HUES64 (cell line): ENCODE measurements around the gene LAMA3.

ENCODE experiments used
- H3K27ac ChIP-seq: 2 replicates; pipeline ENCODE4 v1.7.0; 2013; ENCODE audit warnings: low read depth, low read length, inconsistent platforms
- H3K27me3 ChIP-seq: 2 replicates; pipeline ENCODE4 v1.6.1; 2013; ENCODE audit warnings: mild to moderate bottlenecking, low read length; ENCODE audit not compliant: insufficient read depth
- H3K36me3 ChIP-seq: 2 replicates; pipeline ENCODE4 v1.6.1; 2013; ENCODE audit warnings: mild to moderate bottlenecking, low read length; ENCODE audit not compliant: insufficient read depth
- H3K4me1 ChIP-seq: 2 replicates; pipeline ENCODE4 v1.6.1; 2013; ENCODE audit warnings: mild to moderate bottlenecking, low read length, moderate library complexity; ENCODE audit not compliant: insufficient read depth
- H3K4me3 ChIP-seq: 2 replicates; pipeline ENCODE4 v1.5.1; 2013; ENCODE audit warnings: mild to moderate bottlenecking, low read length, moderate library complexity
- H3K9ac ChIP-seq: 2 replicates; pipeline ENCODE4 v1.6.1; 2013; ENCODE audit warnings: mild to moderate bottlenecking, low read depth, low read length
- H3K9me3 ChIP-seq: 2 replicates; pipeline ENCODE4 v1.6.1; 2013; ENCODE audit warnings: low read depth, low read length; ENCODE audit not compliant: insufficient read depth
- WGBS: fragments of 150-250, 120-280 bp; methylation state at CpG from one replicate; pipeline ENCODE4 v1.1.7; 2013; ENCODE audit warnings: missing lambda C conversion rate; 5-methylcytosine and 5-hydroxymethylcytosine counted together

The LAMA3 gene

DNA sequence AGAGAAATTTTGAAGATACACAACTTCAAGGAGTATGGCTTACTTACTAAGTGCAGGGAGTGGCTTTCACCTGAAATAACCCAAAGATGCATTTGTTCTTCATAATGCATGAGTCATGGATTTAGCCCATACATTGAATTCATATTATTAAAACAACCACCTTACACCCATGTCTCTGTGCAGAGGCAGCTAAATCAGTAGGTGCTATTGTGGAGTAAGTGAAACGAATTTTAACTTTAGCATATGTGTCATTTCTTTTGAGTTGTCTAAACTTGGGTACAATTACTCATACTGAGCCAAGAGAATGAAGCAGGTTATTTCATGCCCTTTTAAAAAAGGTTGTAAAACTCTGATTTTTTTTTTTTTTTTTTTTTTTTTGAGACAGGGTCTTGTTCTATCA is 15.5 kb upstream of the LAMA3 start:
- Histone ChIP-seq H3K36me3 (no peaks in the 10 kb centered on the region), H3K27ac (no peak overlapping the region), H3K27me3 (no peaks in the 10 kb centered on the region), H3K9me3 (no peaks in the 10 kb centered on the region), H3K4me3 (no peak overlapping the region), H3K4me1 (peaks cover 6% of the 10 kb centered on the region; the same call in 1 of the 2 replicates), H3K9ac (no peak overlapping the region)
- whole genome bisulfite sequencing, result 100% methylated on average over 1 of the region's 1 CpG

- no peak overlapping the region for H3K4me3 ChIP-seq
- H3K27me3 ChIP-seq, result no peaks in the 10 kb centered on the region
- H3K4me1 ChIP-seq, result no peaks in the 10 kb centered on the region
- H3K36me3 ChIP-seq, result no peaks in the 10 kb centered on the region
- no peaks in the 10 kb centered on the region for H3K9me3 ChIP-seq
- no peak overlapping the region for H3K27ac ChIP-seq
- no peak overlapping the region for H3K9ac ChIP-seq
These were observed 14.0 kb upstream of the LAMA3 start for GRCh38 chr18:23675236-23675635.

DNA sequence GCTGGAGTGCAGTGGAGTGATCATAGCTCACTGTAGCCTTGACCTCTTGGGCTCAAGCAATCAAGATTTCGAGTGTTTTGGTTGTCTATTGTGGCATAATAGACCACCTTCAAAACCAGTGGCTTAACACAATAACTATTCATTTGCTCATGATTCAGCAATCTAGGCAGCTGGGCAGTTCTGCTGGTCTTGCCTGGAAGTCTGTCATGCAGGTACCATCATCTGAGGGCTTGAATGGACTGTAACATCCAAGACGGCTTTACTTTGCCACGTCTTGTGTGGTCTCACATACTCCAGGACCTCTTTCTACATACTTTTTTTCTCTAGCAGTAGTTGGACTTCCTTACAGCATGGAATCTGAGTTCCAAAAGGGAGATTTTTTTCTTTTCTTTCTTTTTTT is 13.4 kb upstream of the LAMA3 start:
- Histone ChIP-seq H3K27me3 (no peaks in the 10 kb centered on the region), H3K4me1 (no peaks in the 10 kb centered on the region), H3K36me3 (no peaks in the 10 kb centered on the region), H3K9ac (no peak overlapping the region), H3K4me3 (no peak overlapping the region), H3K27ac (no peak overlapping the region), H3K9me3 (no peaks in the 10 kb centered on the region)
- WGBS, result 98% methylated on average over 3 of the region's 3 CpGs

GRCh38 chr18:23682045-23682444 is 7.2 kb upstream of the LAMA3 start:
- no peak overlapping the region for H3K9ac ChIP-seq
- H3K9me3 ChIP-seq, result no peaks in the 10 kb centered on the region
- 95% methylated on average over 2 of the region's 2 CpGs for WGBS
- H3K4me1 ChIP-seq, result no peaks in the 10 kb centered on the region
- no peaks in the 10 kb centered on the region for H3K36me3 ChIP-seq
- peaks cover 8% of the 10 kb centered on the region for H3K27me3 ChIP-seq
- H3K27ac ChIP-seq, result no peak overlapping the region
- H3K4me3 ChIP-seq, result no peak overlapping the region

DNA sequence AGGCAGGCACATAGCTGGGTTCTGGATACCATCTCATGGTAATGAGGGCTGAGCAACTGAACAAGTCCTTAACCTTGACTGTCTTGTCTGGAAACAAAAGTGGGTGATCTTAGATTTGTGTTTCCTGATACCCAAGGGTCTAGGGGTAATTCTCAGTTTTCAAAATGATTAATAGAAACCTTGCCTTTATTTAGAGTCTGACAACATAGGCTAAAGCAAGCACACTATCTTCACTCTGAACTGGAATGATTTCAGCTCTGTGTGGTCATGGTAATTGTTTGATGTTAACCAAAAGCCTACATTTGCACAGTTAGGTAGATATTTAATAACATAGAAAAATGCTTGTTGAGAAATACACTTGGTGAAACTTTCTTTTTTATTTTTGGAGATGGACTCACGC is 6.8 kb upstream of the LAMA3 start:
- H3K9me3 ChIP-seq, result no peaks in the 10 kb centered on the region
- no peak overlapping the region for H3K27ac ChIP-seq
- no peak overlapping the region for H3K4me3 ChIP-seq
- no peak overlapping the region for H3K9ac ChIP-seq
- H3K27me3 ChIP-seq, result peaks cover 13% of the 10 kb centered on the region
- H3K36me3 ChIP-seq, result no peaks in the 10 kb centered on the region
- WGBS, result 91% methylated on average over 1 of the region's 1 CpG
- no peaks in the 10 kb centered on the region for H3K4me1 ChIP-seq

- Histone ChIP-seq H3K36me3 (no peaks in the 10 kb centered on the region), H3K27me3 (peaks cover 19% of the 10 kb centered on the region), H3K9ac (no peak overlapping the region), H3K4me1 (no peaks in the 10 kb centered on the region), H3K9me3 (no peaks in the 10 kb centered on the region), H3K4me3 (no peak overlapping the region), H3K27ac (no peak overlapping the region)
- 94% methylated on average over 3 of the region's 3 CpGs for WGBS
These were observed 6.1 kb upstream of the LAMA3 start for GRCh38 chr18:23683155-23683554.

- no peaks in the 10 kb centered on the region for H3K4me1 ChIP-seq
- H3K9ac ChIP-seq, result no peak overlapping the region
- H3K27me3 ChIP-seq, result peaks cover 25% of the 10 kb centered on the region
- no peak overlapping the region for H3K27ac ChIP-seq
- no peaks in the 10 kb centered on the region for H3K9me3 ChIP-seq
- no peak overlapping the region for H3K4me3 ChIP-seq
- H3K36me3 ChIP-seq, result no peaks in the 10 kb centered on the region
- WGBS, result 61% methylated on average over 3 of the region's 3 CpGs
These were observed 5.6 kb upstream of the LAMA3 start for GRCh38 chr18:23683671-23684070.

DNA sequence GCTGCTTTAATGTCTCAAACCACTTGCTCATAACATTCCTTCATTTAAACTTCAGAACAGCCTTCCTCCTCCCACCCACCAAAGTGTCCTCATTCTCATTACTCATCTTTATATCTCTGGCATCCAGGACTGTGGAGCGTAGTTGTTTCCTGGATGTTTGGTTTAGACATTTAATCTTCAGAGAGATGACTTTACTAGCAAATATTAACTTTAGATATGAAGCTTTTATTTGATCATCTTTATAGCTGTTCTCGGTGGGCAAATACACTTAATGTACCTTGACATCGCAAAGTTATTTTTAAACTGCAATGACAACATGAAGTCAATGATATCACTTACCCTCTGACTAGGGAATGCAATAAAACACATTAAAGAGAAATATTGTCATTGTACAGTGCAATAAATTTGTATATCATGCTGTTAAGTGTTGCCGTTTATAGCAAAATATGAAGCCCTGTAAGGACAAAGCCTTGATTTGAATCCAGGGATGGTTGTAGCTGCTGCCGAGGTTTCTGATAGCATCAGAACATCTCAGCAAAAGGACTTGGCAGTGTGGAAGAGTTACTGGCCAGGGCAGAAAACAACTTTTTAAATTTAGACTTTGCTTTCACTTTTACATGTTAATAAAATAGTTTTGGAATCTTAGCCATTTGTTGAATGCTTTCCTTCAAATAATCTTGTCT is 4.6 kb upstream of the LAMA3 start:
- no peak overlapping the region for H3K4me3 ChIP-seq
- 98% methylated on average over 4 of the region's 5 CpGs for WGBS
- no peak overlapping the region for H3K9ac ChIP-seq
- H3K27ac ChIP-seq, result no peak overlapping the region
- H3K27me3 ChIP-seq, result peaks cover 34% of the 10 kb centered on the region
- no peaks in the 10 kb centered on the region for H3K9me3 ChIP-seq
- no peaks in the 10 kb centered on the region for H3K36me3 ChIP-seq
- 0 out of 2 replicates have a peak, but pooled peaks cover 4% of the 10 kb centered on the region for H3K4me1 ChIP-seq

DNA sequence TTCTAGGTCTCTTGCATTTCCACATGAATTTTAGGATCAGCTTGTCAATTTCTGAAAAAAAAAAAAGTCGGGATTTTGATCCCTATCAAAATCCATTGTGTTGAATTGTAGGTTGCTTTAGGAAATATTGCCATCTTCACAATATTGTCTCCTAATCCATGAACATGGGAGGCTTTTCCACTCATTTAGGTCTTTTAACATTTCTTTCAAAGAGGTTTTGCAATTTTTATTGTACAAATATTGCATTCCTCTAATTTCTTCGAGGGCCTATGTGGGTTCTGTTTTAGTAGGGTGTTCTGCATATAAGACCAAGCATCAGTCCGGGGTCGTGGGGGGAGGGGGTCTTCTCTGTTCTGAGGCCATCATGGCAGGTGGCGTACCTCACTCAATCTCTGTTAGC is 725 bp upstream of the LAMA3 start:
- Histone ChIP-seq H3K9ac (no peak overlapping the region), H3K27ac (no peak overlapping the region), H3K27me3 (peaks cover 50% of the 10 kb centered on the region), H3K4me3 (peak overlapping the region; percentile 53; the same call in 1 of the 2 replicates), H3K36me3 (no peaks in the 10 kb centered on the region), H3K4me1 (0 out of 2 replicates have a peak, but pooled peaks cover 4% of the 10 kb centered on the region), H3K9me3 (no peaks in the 10 kb centered on the region)
- 49% methylated on average over 4 of the region's 5 CpGs for WGBS

- 2% methylated on average over 85 of the region's 85 CpGs for WGBS
- H3K9ac ChIP-seq, result no peak overlapping the region
- H3K9me3 ChIP-seq, result no peaks in the 10 kb centered on the region
- H3K36me3 ChIP-seq, result no peaks in the 10 kb centered on the region
- 0 out of 2 replicates have a peak, but pooled peaks cover 4% of the 10 kb centered on the region for H3K4me1 ChIP-seq
- H3K4me3 ChIP-seq, result peak overlapping the region; percentile 53
- H3K27me3 ChIP-seq, result peaks cover 50% of the 10 kb centered on the region
- no peak overlapping the region for H3K27ac ChIP-seq
These were observed 607 bp downstream of the LAMA3 start for GRCh38 chr18:23689616-23690504.

GRCh38 chr18:23690505-23691068 is 1.3 kb downstream of the LAMA3 start:
- Histone ChIP-seq H3K27me3 (peaks cover 50% of the 10 kb centered on the region), H3K9me3 (no peaks in the 10 kb centered on the region), H3K4me1 (0 out of 2 replicates have a peak, but pooled peaks cover 4% of the 10 kb centered on the region), H3K4me3 (peak overlapping the region; percentile 53), H3K27ac (no peak overlapping the region), H3K36me3 (no peaks in the 10 kb centered on the region), H3K9ac (no peak overlapping the region)
- WGBS, result 47% methylated on average over 16 of the region's 21 CpGs
